Measurements from ENCODE around the gene TRAF6.

- TF ChIP-seq POLR2A (IDR thresholded peaks at IDR 0.05; ENCODE audit: low read length) (no peak), GATA1 (IDR thresholded peaks at IDR 0.05; ENCODE audit: low read depth, low read length) (no peak)
Observed at GRCh38 chr11:36463781-36464180, 46.3 kb downstream of the TRAF6 start.

All from erythroblast (primary cell).